HL-60 (cell line): ENCODE results near the gene CYP2C18.

ENCODE experiments used
- DNase-seq, 2 experiments: peaks; one replicate each; pipeline ENCODE4 v3.0.0-alpha.2; 2010 to 2020; ENCODE audit warnings: low read depth in 1 of 2, low spot score in 1 of 2
- H3K27ac ChIP-seq: fragments of 250-450 bp; sonication (Bioruptor Pico); replicated peaks from 2 replicates; pipeline ENCODE4 v1.5.1; 2020; ENCODE audit warnings: mild to moderate bottlenecking, moderate library complexity
- H3K27me3 ChIP-seq: fragments of 250-450 bp; sonication (Bioruptor Pico); 2 replicates; pipeline ENCODE4 v1.5.1; 2021; ENCODE audit warnings: mild to moderate bottlenecking, moderate library complexity; ENCODE audit not compliant: insufficient read depth, poor library complexity, severe bottlenecking
- H3K4me3 ChIP-seq: replicated peaks from 2 replicates; pipeline ENCODE4 v1.5.1; 2011; ENCODE audit warnings: mild to moderate bottlenecking, control low read depth, low read length; ENCODE audit not compliant: insufficient read depth
- CTCF ChIP-seq: IDR thresholded peaks from one replicate; pipeline ENCODE4 v1.5.1; 2011; ENCODE audit warnings: low read length, control low read depth, inconsistent platforms; ENCODE audit not compliant: insufficient read depth
- GABPA ChIP-seq: IDR thresholded peaks from 2 replicates; pipeline ENCODE4 v1.6.1; 2012; ENCODE audit warnings: low read depth
- POLR2AphosphoS5 ChIP-seq: IDR thresholded peaks from 2 replicates; pipeline ENCODE4 v1.6.1; 2012; ENCODE audit warnings: low read depth
- REST ChIP-seq: IDR thresholded peaks from 2 replicates; pipeline ENCODE4 v1.6.1; 2012; ENCODE audit warnings: low read depth; ENCODE audit not compliant: insufficient replicate concordance
- SPI1 ChIP-seq: IDR thresholded peaks from 2 replicates; pipeline ENCODE4 v1.6.1; 2012; ENCODE audit warnings: low read depth, mild to moderate bottlenecking, borderline replicate concordance

The CYP2C18 gene

GRCh38 chr10:94785211-94785610 lies 101.7 kb downstream of the CYP2C18 start:
- TF ChIP-seq SPI1, result no peak
- TF ChIP-seq CTCF, result no peak
- no peak for TF ChIP-seq REST
- TF ChIP-seq POLR2AphosphoS5, result no peak
- no peak for TF ChIP-seq GABPA
- no peak overlapping the region for H3K27ac ChIP-seq
- no peak overlapping the region for H3K4me3 ChIP-seq
- DNase-seq, result no peak
- no peaks in the 10 kb centered on the region for H3K27me3 ChIP-seq
